ENCODE data around the gene DTD1. TPM values are rescaled to one million over a fixed set of nuclear protein-coding genes. Genes with fewer than 3 reads are reported as not detected.
"Not testable (repeated sequence)": the region's sequence is repeated elsewhere in the genome, so short reads cannot be mapped to it uniquely, and the experiment has no call there.

DTD1 gene
- total RNA-seq, 1 experiment from 2014 or later = 109 TPM

GRCh38 chr20:18754030-18754652, 166.3 kb downstream of the DTD1 start:
- BruUV-seq (replicated peaks) = no TSS peak
- Mint-ChIP-seq H3K36me3 (ENCODE audit: insufficient read depth, unreplicated experiment) (peaks cover 5% of the 10 kb centered on the region), H3K4me1 (ENCODE audit: low read depth, unreplicated experiment) (no peaks in the 10 kb centered on the region), H3K9me3 (ENCODE audit: unreplicated experiment) (no peaks in the 10 kb centered on the region), H3K27me3 (ENCODE audit: insufficient read depth, unreplicated experiment) (no peaks in the 10 kb centered on the region), H3K27ac (ENCODE audit: unreplicated experiment) (no peak overlapping the region), H3K4me3 (ENCODE audit: unreplicated experiment) (no peak overlapping the region)
- H3K4me3 ChIP-seq (ENCODE audit: low read depth, low read length) = no peak overlapping the region
- TF ChIP-seq, protein P1, sequence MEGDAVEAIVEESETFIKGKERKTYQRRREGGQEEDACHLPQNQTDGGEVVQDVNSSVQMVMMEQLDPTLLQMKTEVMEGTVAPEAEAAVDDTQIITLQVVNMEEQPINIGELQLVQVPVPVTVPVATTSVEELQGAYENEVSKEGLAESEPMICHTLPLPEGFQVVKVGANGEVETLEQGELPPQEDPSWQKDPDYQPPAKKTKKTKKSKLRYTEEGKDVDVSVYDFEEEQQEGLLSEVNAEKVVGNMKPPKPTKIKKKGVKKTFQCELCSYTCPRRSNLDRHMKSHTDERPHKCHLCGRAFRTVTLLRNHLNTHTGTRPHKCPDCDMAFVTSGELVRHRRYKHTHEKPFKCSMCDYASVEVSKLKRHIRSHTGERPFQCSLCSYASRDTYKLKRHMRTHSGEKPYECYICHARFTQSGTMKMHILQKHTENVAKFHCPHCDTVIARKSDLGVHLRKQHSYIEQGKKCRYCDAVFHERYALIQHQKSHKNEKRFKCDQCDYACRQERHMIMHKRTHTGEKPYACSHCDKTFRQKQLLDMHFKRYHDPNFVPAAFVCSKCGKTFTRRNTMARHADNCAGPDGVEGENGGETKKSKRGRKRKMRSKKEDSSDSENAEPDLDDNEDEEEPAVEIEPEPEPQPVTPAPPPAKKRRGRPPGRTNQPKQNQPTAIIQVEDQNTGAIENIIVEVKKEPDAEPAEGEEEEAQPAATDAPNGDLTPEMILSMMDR (IDR thresholded peaks at IDR 0.05; ENCODE audit: insufficient read depth in 1 of 2, low read depth in 1 of 2, low read length in 1 of 2, severe bottlenecking in 1 of 2, unreplicated experiment in 1 of 2) = no peak
- CTCF ChIA-PET = no interaction called here
- DNase-seq = no peak
- intact Hi-C loops (cut with micrococcal nuclease; ENCODE audit: unreplicated experiment) = no loop called here
- no peaks in the 10 kb centered on the region for H3K9me3 ChIP-seq
- H3K4me1 ChIP-seq = no peaks in the 10 kb centered on the region
- no peaks in the 10 kb centered on the region for H3K36me3 ChIP-seq (ENCODE audit: control insufficient read depth, insufficient read depth, low read length)
- no peaks in the 10 kb centered on the region for H3K27me3 ChIP-seq (replicated peaks; ENCODE audit: control insufficient read depth, insufficient read depth, low read length)
- POLR2A ChIA-PET = no interaction called here

- Mint-ChIP-seq H3K9me3 (ENCODE audit: unreplicated experiment) (no peaks in the 10 kb centered on the region), H3K36me3 (ENCODE audit: insufficient read depth, unreplicated experiment) (peaks cover 5% of the 10 kb centered on the region), H3K4me1 (ENCODE audit: low read depth, unreplicated experiment) (no peaks in the 10 kb centered on the region), H3K4me3 (ENCODE audit: unreplicated experiment) (no peak overlapping the region), H3K27ac (ENCODE audit: unreplicated experiment) (no peak overlapping the region), H3K27me3 (ENCODE audit: insufficient read depth, unreplicated experiment) (no peaks in the 10 kb centered on the region)
- Histone ChIP-seq H3K27me3 (replicated peaks; ENCODE audit: control insufficient read depth, insufficient read depth, low read length) (no peaks in the 10 kb centered on the region), H3K4me3 (ENCODE audit: low read depth, low read length) (no peak overlapping the region), H3K4me1 (no peaks in the 10 kb centered on the region), H3K9me3 (no peaks in the 10 kb centered on the region), H3K36me3 (ENCODE audit: control insufficient read depth, insufficient read depth, low read length) (no peaks in the 10 kb centered on the region)
- TF ChIP-seq, protein P1 (IDR thresholded peaks at IDR 0.05; ENCODE audit: insufficient read depth in 1 of 2, low read depth in 1 of 2, low read length in 1 of 2, severe bottlenecking in 1 of 2, unreplicated experiment in 1 of 2) = no peak
- ChIA-PET POLR2A (no interaction called here), CTCF (no interaction called here)
- BruUV-seq (replicated peaks) = no TSS peak
- intact Hi-C loops (cut with micrococcal nuclease; ENCODE audit: unreplicated experiment) = no loop called here
- no peak for DNase-seq
These were observed 166.8 kb downstream of the DTD1 start for GRCh38 chr20:18754653-18755045.

DNA sequence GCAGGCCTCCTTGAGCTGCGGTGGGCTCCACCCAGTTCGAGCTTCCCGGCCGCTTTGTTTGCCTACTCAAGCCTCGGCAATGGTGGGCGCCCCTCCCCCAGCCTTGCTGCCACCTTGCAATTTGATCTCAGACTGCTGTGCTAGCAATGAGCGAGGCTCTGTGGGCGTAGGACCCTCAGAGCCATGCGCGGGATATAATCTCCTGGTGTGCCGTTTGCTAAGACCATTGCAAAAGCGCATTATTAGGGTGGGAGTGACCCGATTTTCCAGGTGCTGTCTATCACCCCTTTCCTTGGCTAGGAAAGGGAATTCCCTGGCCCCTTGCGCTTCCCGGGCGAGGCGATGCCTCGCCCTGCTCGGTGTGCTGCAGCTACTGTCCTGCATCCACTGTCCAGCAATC, 173.0 kb downstream of the DTD1 start:
- H3K4me1 ChIP-seq; H3K27me3 ChIP-seq (replicated peaks; ENCODE audit: control insufficient read depth, insufficient read depth, low read length); H3K36me3 Mint-ChIP-seq (ENCODE audit: insufficient read depth, unreplicated experiment); H3K27ac Mint-ChIP-seq (ENCODE audit: unreplicated experiment); BruUV-seq (replicated peaks); intact Hi-C loops (cut with micrococcal nuclease; ENCODE audit: unreplicated experiment); H3K36me3 ChIP-seq (ENCODE audit: control insufficient read depth, insufficient read depth, low read length); H3K4me3 Mint-ChIP-seq (ENCODE audit: unreplicated experiment); H3K4me1 Mint-ChIP-seq (ENCODE audit: low read depth, unreplicated experiment); POLR2A ChIA-PET; H3K27me3 Mint-ChIP-seq (ENCODE audit: insufficient read depth, unreplicated experiment); H3K9me3 ChIP-seq; H3K9me3 Mint-ChIP-seq (ENCODE audit: unreplicated experiment); DNase-seq; H3K4me3 ChIP-seq (ENCODE audit: low read depth, low read length): not testable (repeated sequence)
- CTCF ChIA-PET = interaction anchor here (0.6 kb wide), 1 partner anchor 81 kb away, joined by 3 read pairs; no protein-coding TSS in a partner anchor

- no peaks in the 10 kb centered on the region for H3K27me3 Mint-ChIP-seq (ENCODE audit: insufficient read depth, unreplicated experiment)
- Histone ChIP-seq H3K4me1 (no peaks in the 10 kb centered on the region), H3K27me3 (replicated peaks; ENCODE audit: control insufficient read depth, insufficient read depth, low read length) (no peaks in the 10 kb centered on the region), H3K4me3 (ENCODE audit: low read depth, low read length) (no peak overlapping the region), H3K9me3 (no peaks in the 10 kb centered on the region), H3K36me3 (ENCODE audit: control insufficient read depth, insufficient read depth, low read length) (no peaks in the 10 kb centered on the region)
- H3K9me3 Mint-ChIP-seq (ENCODE audit: unreplicated experiment) = no peaks in the 10 kb centered on the region
- DNase-seq = no peak
- H3K36me3 Mint-ChIP-seq (ENCODE audit: insufficient read depth, unreplicated experiment) = peaks cover 4% of the 10 kb centered on the region
- CTCF ChIA-PET = no interaction called here
- no peak overlapping the region for H3K4me3 Mint-ChIP-seq (ENCODE audit: unreplicated experiment)
- POLR2A ChIA-PET = no interaction called here
- no peak overlapping the region for H3K27ac Mint-ChIP-seq (ENCODE audit: unreplicated experiment)
- TF ChIP-seq, protein P1 (IDR thresholded peaks at IDR 0.05; ENCODE audit: insufficient read depth in 1 of 2, low read depth in 1 of 2, low read length in 1 of 2, severe bottlenecking in 1 of 2, unreplicated experiment in 1 of 2) = no peak
- intact Hi-C loops (cut with micrococcal nuclease; ENCODE audit: unreplicated experiment) = no loop called here
- BruUV-seq (replicated peaks) = no TSS peak
- no peaks in the 10 kb centered on the region for H3K4me1 Mint-ChIP-seq (ENCODE audit: low read depth, unreplicated experiment)
These were observed 179.8 kb downstream of the DTD1 start for GRCh38 chr20:18767676-18768075.

Measured in Caco-2 (cell line).